Measurements from ENCODE around the gene KCNAB2.

The KCNAB2 gene

GRCh38 chr1:6070450-6070974, 24.8 kb downstream of the KCNAB2 start:
- Histone ChIP-seq H3K36me3 (peaks cover 5% of the 10 kb centered on the region), H3K4me3 (ENCODE audit: low read depth, low read length) (no peak overlapping the region), H3K9me3 (ENCODE audit: severe bottlenecking) (no peaks in the 10 kb centered on the region), H3K27ac (no peak overlapping the region), H3K27me3 (ENCODE audit: insufficient read depth, low read depth, severe bottlenecking) (no peaks in the 10 kb centered on the region)
- no peak for DNase-seq
- TF ChIP-seq, protein P1, sequence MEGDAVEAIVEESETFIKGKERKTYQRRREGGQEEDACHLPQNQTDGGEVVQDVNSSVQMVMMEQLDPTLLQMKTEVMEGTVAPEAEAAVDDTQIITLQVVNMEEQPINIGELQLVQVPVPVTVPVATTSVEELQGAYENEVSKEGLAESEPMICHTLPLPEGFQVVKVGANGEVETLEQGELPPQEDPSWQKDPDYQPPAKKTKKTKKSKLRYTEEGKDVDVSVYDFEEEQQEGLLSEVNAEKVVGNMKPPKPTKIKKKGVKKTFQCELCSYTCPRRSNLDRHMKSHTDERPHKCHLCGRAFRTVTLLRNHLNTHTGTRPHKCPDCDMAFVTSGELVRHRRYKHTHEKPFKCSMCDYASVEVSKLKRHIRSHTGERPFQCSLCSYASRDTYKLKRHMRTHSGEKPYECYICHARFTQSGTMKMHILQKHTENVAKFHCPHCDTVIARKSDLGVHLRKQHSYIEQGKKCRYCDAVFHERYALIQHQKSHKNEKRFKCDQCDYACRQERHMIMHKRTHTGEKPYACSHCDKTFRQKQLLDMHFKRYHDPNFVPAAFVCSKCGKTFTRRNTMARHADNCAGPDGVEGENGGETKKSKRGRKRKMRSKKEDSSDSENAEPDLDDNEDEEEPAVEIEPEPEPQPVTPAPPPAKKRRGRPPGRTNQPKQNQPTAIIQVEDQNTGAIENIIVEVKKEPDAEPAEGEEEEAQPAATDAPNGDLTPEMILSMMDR (IDR thresholded peaks at IDR 0.05; ENCODE audit: low read depth, low read length) = no peak

- Histone ChIP-seq H3K27ac (no peak overlapping the region), H3K4me3 (ENCODE audit: low read depth, low read length) (no peak overlapping the region), H3K36me3 (peaks cover 5% of the 10 kb centered on the region), H3K9me3 (ENCODE audit: severe bottlenecking) (no peaks in the 10 kb centered on the region), H3K27me3 (ENCODE audit: insufficient read depth, low read depth, severe bottlenecking) (no peaks in the 10 kb centered on the region)
- no peak for DNase-seq
- TF ChIP-seq, protein P1 (IDR thresholded peaks at IDR 0.05; ENCODE audit: low read depth, low read length) = no peak
Observed at GRCh38 chr1:6071219-6071618, 25.5 kb downstream of the KCNAB2 start.

DNA sequence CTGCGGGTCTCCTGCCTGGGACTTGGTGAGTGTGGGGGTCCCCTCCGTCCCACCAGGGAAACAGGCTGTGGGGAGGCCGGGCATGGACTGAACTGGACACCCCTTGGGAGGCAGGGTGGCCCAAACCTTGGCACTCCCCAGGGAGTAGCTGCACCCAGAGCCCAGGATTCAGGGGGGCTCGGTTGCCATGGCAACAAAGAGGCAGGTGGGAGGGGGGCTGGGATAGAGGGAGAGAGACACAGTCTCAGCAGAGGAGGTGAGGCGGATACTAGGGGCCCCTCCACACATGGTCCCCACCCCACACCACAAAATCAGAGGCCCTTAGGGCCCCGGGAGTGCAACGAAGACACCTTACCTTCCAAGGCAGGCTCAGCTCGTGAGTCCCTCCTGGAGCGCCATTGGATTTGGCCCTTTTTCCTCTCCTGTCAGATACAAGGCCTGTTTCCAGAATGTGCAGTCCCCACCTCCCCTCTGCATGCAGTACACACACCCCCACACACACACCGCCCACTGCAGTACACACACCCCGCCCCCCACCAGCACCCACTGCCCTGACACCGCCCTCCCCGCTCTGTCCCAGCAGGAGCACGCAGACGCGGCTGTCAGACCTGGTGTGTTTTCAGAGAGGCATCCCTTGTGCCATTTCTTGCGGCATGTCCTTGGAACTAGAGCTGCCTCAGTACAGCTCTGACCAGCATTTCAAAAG, 27.2 kb downstream of the KCNAB2 start:
- TF ChIP-seq, protein P1 (IDR thresholded peaks at IDR 0.05; ENCODE audit: low read depth, low read length) = no peak
- H3K36me3 ChIP-seq = peaks cover 5% of the 10 kb centered on the region
- H3K27ac ChIP-seq = no peak overlapping the region

DNA sequence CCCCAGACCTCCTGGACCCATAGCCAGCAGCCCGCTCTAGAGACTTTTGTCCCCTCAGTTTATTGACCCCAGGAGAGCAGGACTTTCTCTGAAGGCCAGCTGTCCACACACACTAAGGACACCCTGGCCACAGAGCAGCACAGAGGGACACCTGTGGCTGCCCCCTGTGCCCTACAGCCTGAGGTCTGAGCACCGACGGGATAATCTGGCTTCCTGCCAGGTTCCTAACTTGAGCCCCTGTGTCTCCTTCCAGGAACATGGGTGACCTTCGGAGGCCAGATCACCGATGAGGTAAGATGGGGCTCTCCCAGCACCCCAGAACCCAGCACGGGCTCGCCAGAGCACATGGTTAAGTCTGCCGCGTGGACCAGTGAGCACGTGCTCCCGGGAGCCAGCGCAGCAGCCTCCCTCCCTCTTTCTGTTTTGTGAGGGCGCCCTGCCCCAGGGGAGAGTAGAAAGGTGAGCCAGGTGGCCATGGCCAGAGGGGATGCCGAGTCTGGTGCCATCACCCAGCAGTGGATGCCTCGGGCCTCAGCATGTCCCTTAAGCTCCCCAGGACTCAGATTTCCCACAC, 27.9 kb downstream of the KCNAB2 start:
- Histone ChIP-seq H3K36me3 (peaks cover 5% of the 10 kb centered on the region), H3K27ac (peak overlapping the region; percentile 40), H3K9me3 (ENCODE audit: severe bottlenecking) (no peaks in the 10 kb centered on the region), H3K27me3 (ENCODE audit: insufficient read depth, low read depth, severe bottlenecking) (no peaks in the 10 kb centered on the region), H3K4me3 (ENCODE audit: low read depth, low read length) (no peak overlapping the region)
- TF ChIP-seq, protein P1 (IDR thresholded peaks at IDR 0.05; ENCODE audit: low read depth, low read length) = no peak
- no peak for DNase-seq

More for the DNA sequence above, 27.2 kb downstream of the KCNAB2 start:
- H3K27me3 ChIP-seq (ENCODE audit: insufficient read depth, low read depth, severe bottlenecking) = no peaks in the 10 kb centered on the region
- no peaks in the 10 kb centered on the region for H3K9me3 ChIP-seq (ENCODE audit: severe bottlenecking)
- H3K4me3 ChIP-seq (ENCODE audit: low read depth, low read length) = no peak overlapping the region
- no peak for DNase-seq

DNA sequence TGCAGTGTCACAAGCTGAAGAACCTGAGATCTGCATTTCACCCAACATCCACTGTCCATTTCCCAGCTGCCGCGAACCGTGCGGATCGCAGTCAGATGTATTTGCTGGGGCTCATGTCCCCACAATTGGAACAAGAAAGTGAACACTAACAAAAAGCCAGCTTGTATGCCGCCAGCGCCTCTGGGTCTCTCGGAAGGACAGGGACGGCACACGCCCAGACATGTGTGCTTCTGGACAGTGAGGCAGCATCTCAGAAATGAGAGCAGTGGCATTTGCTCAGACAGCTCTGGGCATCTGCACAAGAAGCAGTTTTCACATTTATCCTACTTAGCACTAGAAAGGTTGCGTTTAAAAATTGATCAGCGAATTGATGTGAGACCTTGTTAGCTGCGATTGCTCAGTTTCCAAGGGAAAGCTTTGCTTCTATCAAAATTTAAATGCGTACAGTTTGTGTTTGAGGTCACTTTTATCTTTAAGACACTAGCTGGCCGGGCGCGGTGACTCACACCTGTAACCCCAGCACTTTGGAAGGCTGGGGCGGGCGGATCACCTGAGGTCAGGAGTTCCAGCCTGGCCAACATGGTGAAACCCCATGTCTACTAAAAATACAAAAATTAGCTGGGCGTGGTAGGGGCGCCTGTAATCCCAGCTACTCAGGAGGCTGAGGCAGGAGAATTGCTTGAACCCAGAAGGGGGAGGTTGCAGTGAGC, 28.7 kb downstream of the KCNAB2 start:
- DNase-seq = no peak
- Histone ChIP-seq H3K36me3 (peaks cover 5% of the 10 kb centered on the region), H3K27me3 (ENCODE audit: insufficient read depth, low read depth, severe bottlenecking) (no peaks in the 10 kb centered on the region), H3K9me3 (ENCODE audit: severe bottlenecking) (no peaks in the 10 kb centered on the region), H3K27ac (peak overlapping the region; percentile 40), H3K4me3 (ENCODE audit: low read depth, low read length) (no peak overlapping the region)
- TF ChIP-seq, protein P1 (IDR thresholded peaks at IDR 0.05; ENCODE audit: low read depth, low read length) = no peak

Measured in WERI-Rb-1 (cell line).